HG03108 (cell line): ENCODE data around the gene KCP.

ENCODE experiments used
- ATAC-seq: cut with Tn5 transposase; IDR thresholded peaks from one replicate; pipeline ENCODE4 v1.9.1; 2021; ENCODE audit warnings: moderate library complexity; ENCODE audit not compliant: unreplicated experiment

The KCP gene

GRCh38 chr7:128860158-128861073 lies 50.1 kb downstream of the KCP start:
- ATAC-seq, result no peak

GRCh38 chr7:128859232-128860157 lies 51.0 kb downstream of the KCP start:
- no peak for ATAC-seq

- ATAC-seq, result no peak
Observed at GRCh38 chr7:128858380-128859231, 51.9 kb downstream of the KCP start.

GRCh38 chr7:128856001-128856718 lies 54.3 kb downstream of the KCP start:
- ATAC-seq, result no peak

- ATAC-seq, result no peak
Observed at GRCh38 chr7:128855559-128855958, 55.0 kb downstream of the KCP start.

- ATAC-seq, result no peak
Observed at GRCh38 chr7:128854396-128854795, 56.1 kb downstream of the KCP start.

GRCh38 chr7:128853799-128854198 lies 56.7 kb downstream of the KCP start:
- ATAC-seq, result no peak

GRCh38 chr7:128852537-128853254 lies 57.8 kb downstream of the KCP start:
- ATAC-seq, result no peak

GRCh38 chr7:128849804-128850490 lies 60.6 kb downstream of the KCP start:
- ATAC-seq, result no peak

- no peak for ATAC-seq
Observed at GRCh38 chr7:128849156-128849515, 61.4 kb downstream of the KCP start.

GRCh38 chr7:128848289-128849155 lies 62.0 kb downstream of the KCP start:
- ATAC-seq, result no peak

- no peak for ATAC-seq
Observed at GRCh38 chr7:128847721-128848211, 62.7 kb downstream of the KCP start.

GRCh38 chr7:128846781-128847444 lies 63.6 kb downstream of the KCP start:
- ATAC-seq, result no peak

GRCh38 chr7:128845987-128846386 lies 64.5 kb downstream of the KCP start:
- ATAC-seq, result no peak

- ATAC-seq, result no peak
Observed at GRCh38 chr7:128845475-128845874, 65.0 kb downstream of the KCP start.

GRCh38 chr7:128844777-128845311 lies 65.7 kb downstream of the KCP start:
- ATAC-seq, result no peak
